ENCODE measurements around the gene OR5B3. TPM values are rescaled to one million over a fixed set of nuclear protein-coding genes. Genes with fewer than 3 reads are reported as not detected.
"Not testable (repeated sequence)": the region's sequence is repeated elsewhere in the genome, so short reads cannot be mapped to it uniquely, and the experiment has no call there.

OR5B3 gene
- total RNA-seq, 1 donor: not detected

DNA sequence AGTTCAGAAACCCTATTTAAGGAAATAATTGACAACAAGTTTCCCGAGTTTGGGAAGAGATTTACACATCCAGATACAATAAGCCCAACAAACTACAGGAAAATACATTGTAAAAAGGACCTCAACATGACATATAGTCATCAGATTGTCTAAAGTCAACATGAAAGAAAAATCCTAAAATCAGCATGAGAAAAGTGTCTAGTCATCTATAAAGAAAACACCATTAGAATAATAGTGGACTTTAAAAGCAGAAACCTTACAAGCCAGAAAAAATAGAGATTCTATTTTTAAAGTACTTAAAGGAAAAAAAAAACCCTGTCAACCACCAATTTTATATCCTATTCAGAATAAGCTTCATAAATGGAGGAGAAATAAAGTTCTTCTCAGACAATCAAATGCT lies 22.6 kb upstream of the OR5B3 start:
- no peak overlapping the region for H3K4me2 ChIP-seq (ENCODE audit: insufficient read depth, low read length)
- no peak overlapping the region for H2AFZ ChIP-seq (ENCODE audit: low read length)
- H3K27ac ChIP-seq (ENCODE audit: low read depth, low read length): no peak overlapping the region
- H3K4me1 ChIP-seq (ENCODE audit: insufficient read depth, low read length): no peaks in the 10 kb centered on the region
- TF ChIP-seq, protein P1, sequence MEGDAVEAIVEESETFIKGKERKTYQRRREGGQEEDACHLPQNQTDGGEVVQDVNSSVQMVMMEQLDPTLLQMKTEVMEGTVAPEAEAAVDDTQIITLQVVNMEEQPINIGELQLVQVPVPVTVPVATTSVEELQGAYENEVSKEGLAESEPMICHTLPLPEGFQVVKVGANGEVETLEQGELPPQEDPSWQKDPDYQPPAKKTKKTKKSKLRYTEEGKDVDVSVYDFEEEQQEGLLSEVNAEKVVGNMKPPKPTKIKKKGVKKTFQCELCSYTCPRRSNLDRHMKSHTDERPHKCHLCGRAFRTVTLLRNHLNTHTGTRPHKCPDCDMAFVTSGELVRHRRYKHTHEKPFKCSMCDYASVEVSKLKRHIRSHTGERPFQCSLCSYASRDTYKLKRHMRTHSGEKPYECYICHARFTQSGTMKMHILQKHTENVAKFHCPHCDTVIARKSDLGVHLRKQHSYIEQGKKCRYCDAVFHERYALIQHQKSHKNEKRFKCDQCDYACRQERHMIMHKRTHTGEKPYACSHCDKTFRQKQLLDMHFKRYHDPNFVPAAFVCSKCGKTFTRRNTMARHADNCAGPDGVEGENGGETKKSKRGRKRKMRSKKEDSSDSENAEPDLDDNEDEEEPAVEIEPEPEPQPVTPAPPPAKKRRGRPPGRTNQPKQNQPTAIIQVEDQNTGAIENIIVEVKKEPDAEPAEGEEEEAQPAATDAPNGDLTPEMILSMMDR (IDR thresholded peaks at IDR 0.05; ENCODE audit: extremely low read depth, low read depth, low read length): no peak
- H3K36me3 ChIP-seq (ENCODE audit: insufficient read depth, low read length): no peaks in the 10 kb centered on the region
- H3K4me3 ChIP-seq (ENCODE audit: insufficient read depth, low read length): no peak overlapping the region
- no peaks in the 10 kb centered on the region for H3K79me2 ChIP-seq (ENCODE audit: insufficient read depth, low read length)
- no peak for DNase-seq (ENCODE audit: insufficient read length, low spot score, missing footprints)
- H3K27me3 ChIP-seq (ENCODE audit: insufficient read depth, low read length): no peaks in the 10 kb centered on the region
- H3K9me3 ChIP-seq (ENCODE audit: low read depth, low read length): no peaks in the 10 kb centered on the region
- H4K20me1 ChIP-seq (ENCODE audit: insufficient read depth, low read length): no peaks in the 10 kb centered on the region

DNA sequence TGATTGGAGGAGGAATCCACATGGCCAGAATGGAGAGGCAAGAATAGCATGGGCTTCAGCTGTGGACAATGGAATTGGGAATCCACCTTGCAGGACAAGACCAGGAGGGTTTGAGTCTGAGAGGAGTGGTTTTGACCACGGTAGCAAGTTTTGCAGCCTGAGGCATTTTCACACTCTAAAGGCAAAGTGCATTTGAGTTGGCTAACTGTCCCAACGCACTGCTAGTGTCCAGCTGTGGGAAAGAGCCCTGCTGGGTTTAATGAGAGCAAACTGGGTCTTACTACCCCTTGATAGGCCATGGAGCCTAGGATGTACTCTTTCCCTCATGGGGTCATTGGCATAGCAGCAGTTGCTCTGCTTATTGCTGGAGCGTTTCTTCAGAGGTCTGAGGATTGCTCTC lies 21.3 kb upstream of the OR5B3 start, which contains the start of gene OR5B2:
Gene OR5B2, minus strand, starts transcription at position 101 of the 400 bp plus-strand sequence. CDS start 4,860 bp downstream, outside the sequence.
- no peaks in the 10 kb centered on the region for H3K9me3 ChIP-seq (ENCODE audit: low read depth, low read length)
- H3K27me3 ChIP-seq (ENCODE audit: insufficient read depth, low read length): no peaks in the 10 kb centered on the region
- H3K4me1 ChIP-seq (ENCODE audit: insufficient read depth, low read length): no peaks in the 10 kb centered on the region
- no peak within 1 kb of the TSS for H3K4me3 ChIP-seq (ENCODE audit: insufficient read depth, low read length)
- no peak within 1 kb of the TSS for H2AFZ ChIP-seq (ENCODE audit: low read length)
- H3K27ac ChIP-seq (ENCODE audit: low read depth, low read length): no peak within 1 kb of the TSS
- TF ChIP-seq, protein P1 (IDR thresholded peaks at IDR 0.05; ENCODE audit: extremely low read depth, low read depth, low read length): no peak
- no peaks in the 10 kb centered on the region for H4K20me1 ChIP-seq (ENCODE audit: insufficient read depth, low read length)
- H3K36me3 ChIP-seq (ENCODE audit: insufficient read depth, low read length): no peaks in the 10 kb centered on the region
- no peak for DNase-seq (ENCODE audit: insufficient read length, low spot score, missing footprints)
- no peaks in the 10 kb centered on the region for H3K79me2 ChIP-seq (ENCODE audit: insufficient read depth, low read length)
- no peak within 1 kb of the TSS for H3K4me2 ChIP-seq (ENCODE audit: insufficient read depth, low read length)

DNA sequence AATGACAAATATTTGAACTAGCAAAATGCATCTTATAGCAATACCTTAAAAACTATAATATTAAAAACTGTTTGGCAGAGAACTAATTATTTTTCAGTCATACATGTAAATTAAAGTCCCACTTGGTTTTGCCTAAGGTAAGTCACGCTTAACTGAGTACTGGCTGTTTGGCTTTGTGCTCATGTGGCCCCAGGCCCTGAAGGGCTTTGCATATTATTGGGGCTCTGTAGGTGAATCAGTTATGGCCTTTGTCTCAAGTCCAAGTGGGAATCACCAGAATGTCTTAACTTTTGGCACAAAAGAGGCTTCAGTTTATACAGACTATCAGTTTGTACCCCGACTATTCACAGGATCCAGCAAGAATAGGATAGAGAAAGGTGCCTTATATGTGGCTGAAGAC lies 7.1 kb downstream of the OR5B3 start:
- H3K27ac ChIP-seq (ENCODE audit: low read depth, low read length); H3K4me3 ChIP-seq (ENCODE audit: insufficient read depth, low read length); H2AFZ ChIP-seq (ENCODE audit: low read length); H3K27me3 ChIP-seq (ENCODE audit: insufficient read depth, low read length); H3K4me2 ChIP-seq (ENCODE audit: insufficient read depth, low read length); H3K79me2 ChIP-seq (ENCODE audit: insufficient read depth, low read length); H4K20me1 ChIP-seq (ENCODE audit: insufficient read depth, low read length); H3K4me1 ChIP-seq (ENCODE audit: insufficient read depth, low read length); H3K9me3 ChIP-seq (ENCODE audit: low read depth, low read length); H3K36me3 ChIP-seq (ENCODE audit: insufficient read depth, low read length); DNase-seq (ENCODE audit: insufficient read length, low spot score, missing footprints): not testable (repeated sequence)

DNA sequence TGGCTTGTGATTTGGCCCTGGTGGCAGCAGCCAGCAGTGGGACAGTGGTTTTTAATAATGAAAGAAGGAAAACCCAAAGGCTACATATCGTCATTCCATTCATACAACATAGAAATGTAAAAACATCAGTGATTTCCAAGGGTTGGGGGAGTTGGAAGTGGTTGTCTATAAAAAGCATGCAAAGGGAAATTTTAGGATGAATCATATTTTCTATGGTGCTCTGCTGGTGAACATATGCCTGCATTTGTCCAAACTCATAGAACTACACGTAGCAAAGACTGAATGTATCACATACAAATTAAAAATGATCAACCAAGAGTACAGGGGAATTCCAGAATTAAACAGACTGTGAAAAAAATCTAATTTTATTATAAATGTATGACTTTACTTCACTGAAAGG lies 11.1 kb downstream of the OR5B3 start:
- Histone ChIP-seq H4K20me1 (ENCODE audit: insufficient read depth, low read length) (no peaks in the 10 kb centered on the region), H3K4me1 (ENCODE audit: insufficient read depth, low read length) (peaks cover 35% of the 10 kb centered on the region), H2AFZ (ENCODE audit: low read length) (peak overlapping the region; percentile 59), H3K79me2 (ENCODE audit: insufficient read depth, low read length) (no peaks in the 10 kb centered on the region), H3K36me3 (ENCODE audit: insufficient read depth, low read length) (no peaks in the 10 kb centered on the region), H3K4me3 (ENCODE audit: insufficient read depth, low read length) (peak overlapping the region; percentile 16), H3K9me3 (ENCODE audit: low read depth, low read length) (no peaks in the 10 kb centered on the region), H3K27ac (ENCODE audit: low read depth, low read length) (no peak overlapping the region), H3K4me2 (ENCODE audit: insufficient read depth, low read length) (no peak overlapping the region), H3K27me3 (ENCODE audit: insufficient read depth, low read length) (no peaks in the 10 kb centered on the region)
- peak; percentile 29 for DNase-seq (ENCODE audit: insufficient read length, low spot score, missing footprints)
- TF ChIP-seq, protein P1 (IDR thresholded peaks at IDR 0.05; ENCODE audit: extremely low read depth, low read depth, low read length): no peak

All from osteoblast (primary cell).